A673 (cell line): Measurements from ENCODE around the gene SH2B3. TPM values are rescaled to one million over a fixed set of nuclear protein-coding genes. Genes with fewer than 3 reads are reported as not detected.

ENCODE experiments used
- BruUV-seq: library from RNA; stranded (reverse); fragments of 400-500 nt; replicated peaks from 2 replicates; lab custom pipeline; 2021; lab: Mats Ljungman, UMichigan
- CTCF ChIA-PET: fragments of 300-600 bp; sonication (Branson Sonifier 250); formaldehyde crosslinking; loops from one replicate; lab custom pipeline; 2022; ENCODE audit warnings: antibody characterized with exemption; lab: Charles Lee
- POLR2A ChIA-PET: fragments of 300-600 bp; sonication (Branson Sonifier 250); formaldehyde crosslinking; loops from one replicate; lab custom pipeline; 2022; ENCODE audit warnings: antibody characterized with exemption; ENCODE audit not compliant: low non-redundant PET; lab: Charles Lee
- DNase-seq: peaks from one replicate; pipeline ENCODE4 v3.0.0-alpha.2; 2015; ENCODE audit warnings: low spot score
- H3K27ac ChIP-seq: fragments of 200-600 bp; sonication (generic); 2 replicates; pipeline ENCODE4 v1.5.1; 2016; ENCODE audit warnings: mixed run types, low read depth, mild to moderate bottlenecking, mixed read lengths, antibody characterized with exemption, low read length; ENCODE audit not compliant: poor library complexity, severe bottlenecking
- H3K27me3 ChIP-seq: fragments of 200-600 bp; sonication (generic); replicated peaks from 2 replicates; pipeline ENCODE4 v1.6.1; 2017; ENCODE audit warnings: mixed run types, low read depth, mild to moderate bottlenecking, mixed read lengths, antibody characterized with exemption, low read length; ENCODE audit not compliant: insufficient read depth, poor library complexity
- H3K36me3 ChIP-seq: fragments of 200-600 bp; sonication (generic); 2 replicates; pipeline ENCODE4 v1.6.1; 2016; ENCODE audit warnings: mixed run types, mild to moderate bottlenecking, mixed read lengths, antibody characterized with exemption, low read length; ENCODE audit not compliant: insufficient read depth, poor library complexity, severe bottlenecking
- H3K4me1 ChIP-seq: fragments of 200-600 bp; sonication (generic); 2 replicates; pipeline ENCODE4 v1.6.1; 2017; ENCODE audit warnings: mixed run types, mild to moderate bottlenecking, mixed read lengths, antibody characterized with exemption, low read length; ENCODE audit not compliant: insufficient read depth, poor library complexity, severe bottlenecking
- H3K4me3 ChIP-seq: fragments of 200-600 bp; sonication (generic); 2 replicates; pipeline ENCODE4 v1.5.1; 2016; ENCODE audit warnings: low read depth, mixed run types, mild to moderate bottlenecking, mixed read lengths, low read length; ENCODE audit not compliant: poor library complexity, severe bottlenecking
- H3K9me3 ChIP-seq: fragments of 200-600 bp; sonication (generic); 2 replicates; pipeline ENCODE4 v1.6.1; 2016; ENCODE audit warnings: mixed run types, low read depth, mild to moderate bottlenecking, mixed read lengths, antibody characterized with exemption, low read length; ENCODE audit not compliant: poor library complexity, severe bottlenecking
- CTCF ChIP-seq: fragments of 300-800, 200-600 bp; sonication (generic); conservative IDR thresholded peaks from 2 replicates; pipeline ENCODE4 v1.5.1; 2017; ENCODE audit warnings: low read depth, mild to moderate bottlenecking, antibody characterized with exemption, low read length, moderate library complexity, mixed read lengths
- EZH2 ChIP-seq: fragments of 200-600 bp; sonication (generic); IDR thresholded peaks from 2 replicates; pipeline ENCODE4 v1.6.1; 2017; ENCODE audit warnings: borderline replicate concordance, low read depth, mild to moderate bottlenecking, mixed read lengths, antibody characterized with exemption, low read length; ENCODE audit not compliant: poor library complexity, severe bottlenecking
- intact Hi-C: fragments of 100-400 bp; cut with micrococcal nuclease; formaldehyde crosslinking; loops from one replicate; pipeline ENCODE4 v1.10.0; 2022; ENCODE audit not compliant: unreplicated experiment
- total RNA-seq: library from RNA; stranded (reverse); gene quantifications from 2 replicates; pipeline ENCODE4 v1.2.3, GENCODE V29; 2021

Gene SH2B3
- total RNA-seq, 1 experiment from 2014 or later, result 133 TPM

DNA sequence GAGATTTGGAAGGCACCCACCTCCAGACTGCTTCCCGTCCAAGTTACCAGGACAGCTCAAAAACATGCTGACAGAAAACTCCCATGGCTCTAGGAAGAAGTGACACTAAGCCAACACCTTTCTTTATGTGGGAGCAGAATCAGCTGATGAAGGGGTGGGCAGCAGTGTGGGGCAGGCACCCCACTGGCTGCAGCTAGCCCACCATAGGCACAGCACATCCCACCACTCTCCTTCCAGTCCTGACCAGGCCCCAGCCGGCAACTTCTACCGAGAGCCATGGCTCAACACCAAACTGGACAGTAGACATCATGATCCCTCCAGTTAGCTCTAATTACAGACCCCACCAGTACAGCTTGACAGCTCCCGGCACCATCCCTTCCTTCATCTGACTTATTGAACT, 45.0 kb downstream of the SH2B3 start:
- H3K4me1 ChIP-seq, result peaks cover 57% of the 10 kb centered on the region
- intact Hi-C loops, result loop anchor here (1.0 to 2.0 kb wide), 3 partner anchors 46 to 120 kb away; partner anchors contain the start of gene SH2B3
- H3K9me3 ChIP-seq, result no peaks in the 10 kb centered on the region
- ChIA-PET CTCF (interaction anchor here (0.7 to 2.4 kb wide), 5 partner anchors 12 to 54 kb away, joined by 3 to 37 read pairs (median 11); no protein-coding TSS in a partner anchor), POLR2A (no interaction called here)
- no peak for DNase-seq
- BruUV-seq, result no TSS peak
- TF ChIP-seq EZH2 (no peak), CTCF (no peak)
- H3K4me3 ChIP-seq, result no peak overlapping the region
- peaks cover 87% of the 10 kb centered on the region for H3K36me3 ChIP-seq
- H3K27ac ChIP-seq, result peak overlapping the region; percentile 65
- H3K27me3 ChIP-seq, result no peaks in the 10 kb centered on the region

DNA sequence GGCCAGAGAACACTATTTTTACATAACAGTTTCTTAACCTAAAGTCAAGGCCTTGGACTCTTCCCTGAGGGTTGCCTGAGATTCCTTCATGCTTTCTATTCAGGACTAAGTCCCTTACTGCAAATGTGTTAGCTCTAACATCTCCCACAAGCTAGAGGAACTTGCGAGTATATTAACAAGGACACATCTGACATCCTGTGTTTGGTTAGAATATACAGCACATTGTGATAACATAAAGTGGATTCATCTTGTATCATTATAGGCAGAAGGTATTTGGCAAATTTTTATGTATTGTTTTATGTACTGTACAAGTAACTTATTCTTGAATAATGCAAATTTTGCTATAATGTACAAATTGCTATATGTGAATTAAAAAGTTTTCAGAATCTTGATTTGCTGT, 45.5 kb downstream of the SH2B3 start:
- Histone ChIP-seq H3K4me1 (peaks cover 52% of the 10 kb centered on the region), H3K36me3 (peaks cover 90% of the 10 kb centered on the region), H3K27ac (peak overlapping the region; percentile 65), H3K27me3 (no peaks in the 10 kb centered on the region), H3K4me3 (no peak overlapping the region), H3K9me3 (no peaks in the 10 kb centered on the region)
- ChIA-PET CTCF (interaction anchor here (0.5 to 2.4 kb wide), 14 partner anchors 8 to 121 kb away, joined by 3 to 37 read pairs (median 4); partner anchors contain the start of gene SH2B3), POLR2A (interaction anchor here (0.5 to 0.6 kb wide), 2 partner anchors 27 to 136 kb away, joined by 3 read pairs; no protein-coding TSS in a partner anchor)
- TF ChIP-seq EZH2 (no peak), CTCF (no peak)
- DNase-seq, result no peak
- BruUV-seq, result no TSS peak
- intact Hi-C loops, result loop anchor here (1.0 to 2.0 kb wide), 3 partner anchors 46 to 120 kb away; partner anchors contain the start of gene SH2B3

GRCh38 chr12:111451649-111452129, 46.0 kb downstream of the SH2B3 start:
- TF ChIP-seq CTCF (peak; percentile 89), EZH2 (no peak)
- no TSS peak for BruUV-seq
- Histone ChIP-seq H3K36me3 (peaks cover 88% of the 10 kb centered on the region), H3K27me3 (no peaks in the 10 kb centered on the region), H3K9me3 (no peaks in the 10 kb centered on the region), H3K27ac (no peak overlapping the region), H3K4me3 (no peak overlapping the region), H3K4me1 (peaks cover 47% of the 10 kb centered on the region)
- POLR2A ChIA-PET, result interaction anchor here (0.5 to 0.6 kb wide), 2 partner anchors 26 to 136 kb away, joined by 3 read pairs; no protein-coding TSS in a partner anchor
- CTCF ChIA-PET, result interaction anchor here (0.5 to 2.4 kb wide), 16 partner anchors 8 to 222 kb away, joined by 3 to 37 read pairs (median 6); partner anchors contain the start of gene SH2B3
- intact Hi-C loops, result loop anchor here (1.0 to 2.0 kb wide), 3 partner anchors 47 to 121 kb away; partner anchors contain the start of gene SH2B3
- peak; percentile 82 for DNase-seq
